HL-60 (cell line): ENCODE results near the gene BTLA.
"Not testable (repeated sequence)": the region's sequence is repeated elsewhere in the genome, so short reads cannot be mapped to it uniquely, and the experiment has no call there.

ENCODE experiments used
- CTCF ChIP-seq: IDR thresholded peaks from one replicate; pipeline ENCODE4 v1.5.1; 2011; ENCODE audit warnings: low read length, control low read depth, inconsistent platforms; ENCODE audit not compliant: insufficient read depth
- GABPA ChIP-seq: IDR thresholded peaks from 2 replicates; pipeline ENCODE4 v1.6.1; 2012; ENCODE audit warnings: low read depth
- POLR2AphosphoS5 ChIP-seq: IDR thresholded peaks from 2 replicates; pipeline ENCODE4 v1.6.1; 2012; ENCODE audit warnings: low read depth

GRCh38 chr3:112461787-112462186 lies 37.5 kb downstream of the BTLA start:
- TF ChIP-seq CTCF, GABPA, POLR2AphosphoS5: not testable (repeated sequence)
